ENCODE data around the gene FCF1. TPM values are rescaled to one million over a fixed set of nuclear protein-coding genes. Genes with fewer than 3 reads are reported as not detected.
A peak's percentile ranks its signal among the peaks of the same experiment; 100 is the strongest.

The FCF1 gene, protein sequence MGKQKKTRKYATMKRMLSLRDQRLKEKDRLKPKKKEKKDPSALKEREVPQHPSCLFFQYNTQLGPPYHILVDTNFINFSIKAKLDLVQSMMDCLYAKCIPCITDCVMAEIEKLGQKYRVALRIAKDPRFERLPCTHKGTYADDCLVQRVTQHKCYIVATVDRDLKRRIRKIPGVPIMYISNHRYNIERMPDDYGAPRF
- 38.9 TPM for total RNA-seq
- long read RNA-seq, full-length matches to known transcripts, result 2 of 4 reads
- long read RNA-seq, partial matches to known transcripts, result 1 of 4 reads
- long read RNA-seq, other reads (novel, unspliced or antisense), result 1 of 4 reads

DNA sequence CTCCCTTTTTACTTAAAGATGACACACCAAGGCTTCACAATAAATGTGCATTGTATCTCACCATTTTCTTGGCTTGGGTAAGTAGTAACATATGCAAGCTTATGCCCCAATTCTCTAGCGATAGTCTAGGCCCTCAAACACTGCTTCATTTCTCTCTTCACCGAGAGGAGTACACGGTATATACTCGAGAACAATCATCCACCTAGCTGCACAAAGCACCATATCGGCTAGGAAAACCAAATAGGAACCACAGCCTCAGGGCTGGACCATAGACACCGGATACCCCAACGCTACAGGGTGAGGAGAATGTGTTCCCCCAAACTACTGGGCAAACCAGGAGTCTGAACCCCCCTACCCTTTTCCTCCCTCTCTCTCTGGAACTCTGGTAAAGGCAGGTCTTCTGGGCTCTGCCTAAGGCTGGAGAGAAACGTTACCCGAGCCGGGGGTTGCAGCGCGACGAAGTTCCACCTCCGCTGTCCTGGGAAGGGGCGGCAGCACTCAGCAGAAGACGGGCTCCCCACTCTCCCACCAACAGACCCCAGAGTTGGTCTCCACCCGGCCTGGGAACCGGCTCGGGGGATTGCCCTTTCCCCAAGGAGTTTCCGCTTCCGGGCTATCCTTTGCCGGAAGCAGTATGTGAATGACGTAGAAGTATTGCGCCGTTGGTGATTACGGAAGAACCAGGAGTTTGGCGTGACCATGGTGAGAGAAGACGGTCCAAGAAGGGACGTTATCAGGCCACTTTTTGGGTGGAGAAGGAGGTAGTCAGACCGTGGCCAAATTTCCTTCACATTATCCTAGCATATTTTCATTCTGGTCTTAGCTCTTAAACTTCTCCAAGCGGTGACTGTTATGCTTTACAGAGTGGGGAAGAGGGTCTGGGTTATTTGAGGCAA lies at the start of gene FCF1, which contains the start of gene AREL1:
Gene FCF1, plus strand, starts transcription at position 646 of the 896 bp plus-strand sequence. Its CDS starts 54 bp downstream, at position 700.
Gene AREL1, minus strand, starts transcription at position 582 of the 896 bp plus-strand sequence. CDS start 27,465 bp downstream, outside the sequence.
- ATAC-seq (peak; percentile 98), DNase-seq (peak; percentile 70)
- intact Hi-C loops (cut with micrococcal nuclease), result no loop called here

DNA sequence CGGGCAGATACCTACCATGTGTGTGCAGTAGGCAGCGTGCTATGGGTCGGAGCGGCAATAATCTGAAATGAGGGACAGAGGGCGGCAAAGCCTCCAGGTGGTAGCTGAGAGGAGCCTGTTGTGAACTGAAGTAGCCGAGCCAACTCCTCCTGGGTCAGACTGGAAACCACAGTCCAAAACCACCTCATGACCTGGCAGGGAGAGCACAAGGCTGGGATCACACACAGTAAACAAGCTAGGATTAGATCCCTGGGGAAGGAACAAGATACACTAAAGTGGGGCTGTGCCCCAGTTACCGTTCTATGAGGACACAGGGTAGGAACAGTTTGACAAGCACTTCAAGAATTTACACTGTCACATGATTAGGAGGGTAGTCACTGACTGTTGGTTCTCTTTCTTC lies 49.1 kb upstream of the FCF1 start:
- ATAC-seq (peak; percentile 87), DNase-seq (peak; percentile 56)
- intact Hi-C loops (cut with micrococcal nuclease), result no loop called here

DNA sequence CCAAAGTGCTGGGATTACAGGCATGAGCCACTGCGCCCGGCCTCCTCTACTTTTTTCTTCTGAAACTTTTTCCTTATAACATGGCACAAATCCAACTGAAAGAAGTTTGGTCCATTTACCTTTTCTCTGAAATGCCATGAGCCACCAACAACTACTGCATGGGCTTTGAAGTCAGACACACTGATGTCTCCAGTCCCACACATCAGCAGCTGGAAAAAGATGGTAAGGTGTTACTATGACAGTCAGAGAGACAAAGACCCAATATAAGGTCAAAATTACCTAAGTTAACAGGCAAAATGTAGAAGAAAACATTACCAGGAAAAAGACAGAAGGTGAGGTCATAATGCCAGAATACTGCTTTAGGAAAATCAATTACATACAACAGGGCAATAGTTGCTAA lies 48.2 kb upstream of the FCF1 start:
- no peak for DNase-seq
- ATAC-seq, result no peak
- intact Hi-C loops (cut with micrococcal nuclease), result no loop called here

DNA sequence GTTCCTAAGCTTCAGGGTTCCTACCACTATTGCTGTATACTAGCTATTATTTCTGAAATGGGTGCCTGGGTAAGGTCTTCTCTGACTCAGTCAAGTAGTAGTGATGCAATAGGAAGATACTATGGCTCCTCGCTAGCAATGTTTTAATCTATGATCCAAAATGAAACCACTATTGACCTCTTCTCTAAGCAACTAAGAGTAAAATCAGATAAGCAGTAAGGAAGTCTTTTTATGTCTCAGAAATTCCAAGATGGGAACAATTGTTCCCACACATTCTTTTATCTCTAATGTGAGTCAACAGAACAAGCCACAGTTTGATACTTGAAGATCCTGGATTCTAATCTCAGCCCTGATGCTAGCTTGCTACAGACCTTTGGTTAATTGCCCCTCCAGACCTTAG lies 45.2 kb upstream of the FCF1 start:
- DNase-seq (no peak), ATAC-seq (no peak)
- intact Hi-C loops (cut with micrococcal nuclease), result no loop called here

DNA sequence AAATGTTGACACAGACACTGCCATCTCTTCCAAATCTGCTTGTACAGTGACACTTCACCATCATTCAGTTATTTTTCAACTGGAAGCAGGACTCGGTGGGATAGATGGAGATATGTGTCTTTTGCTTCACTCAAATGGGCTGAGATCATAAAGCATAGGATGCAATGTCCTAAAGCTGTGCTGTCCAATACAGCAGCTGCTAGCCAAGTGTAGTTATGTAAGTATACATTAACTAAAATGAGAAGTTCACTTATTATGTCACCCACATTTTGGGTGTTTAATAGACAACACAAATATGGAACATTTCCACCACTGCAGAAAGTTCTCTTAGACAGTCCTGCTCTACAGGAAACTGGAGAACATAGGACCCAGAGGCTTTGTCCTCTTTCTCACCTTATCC lies 43.7 kb upstream of the FCF1 start:
- DNase-seq, result no peak
- no peak for ATAC-seq
- intact Hi-C loops (cut with micrococcal nuclease), result no loop called here

DNA sequence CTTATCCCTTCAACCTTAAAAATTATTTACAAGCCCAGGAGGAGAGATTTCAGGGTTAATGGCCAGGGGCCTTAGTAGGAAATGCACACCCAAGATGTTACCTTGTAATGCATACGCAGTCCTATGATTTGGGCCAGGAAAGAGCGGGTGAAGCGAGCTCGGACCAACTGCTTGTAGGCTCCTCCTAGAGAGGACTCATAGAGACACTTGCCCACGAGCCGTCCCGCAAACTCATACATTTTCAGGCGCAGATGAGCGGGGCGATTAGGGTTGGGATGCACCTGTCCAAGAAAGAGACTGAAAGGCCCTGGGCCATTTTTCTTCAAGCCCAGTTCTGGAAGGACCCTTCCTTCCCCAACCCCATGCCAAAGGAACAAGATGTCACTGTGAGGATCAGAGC lies 43.1 kb upstream of the FCF1 start:
- intact Hi-C loops (cut with micrococcal nuclease), result no loop called here
- no peak for ATAC-seq
- DNase-seq, result no peak

DNA sequence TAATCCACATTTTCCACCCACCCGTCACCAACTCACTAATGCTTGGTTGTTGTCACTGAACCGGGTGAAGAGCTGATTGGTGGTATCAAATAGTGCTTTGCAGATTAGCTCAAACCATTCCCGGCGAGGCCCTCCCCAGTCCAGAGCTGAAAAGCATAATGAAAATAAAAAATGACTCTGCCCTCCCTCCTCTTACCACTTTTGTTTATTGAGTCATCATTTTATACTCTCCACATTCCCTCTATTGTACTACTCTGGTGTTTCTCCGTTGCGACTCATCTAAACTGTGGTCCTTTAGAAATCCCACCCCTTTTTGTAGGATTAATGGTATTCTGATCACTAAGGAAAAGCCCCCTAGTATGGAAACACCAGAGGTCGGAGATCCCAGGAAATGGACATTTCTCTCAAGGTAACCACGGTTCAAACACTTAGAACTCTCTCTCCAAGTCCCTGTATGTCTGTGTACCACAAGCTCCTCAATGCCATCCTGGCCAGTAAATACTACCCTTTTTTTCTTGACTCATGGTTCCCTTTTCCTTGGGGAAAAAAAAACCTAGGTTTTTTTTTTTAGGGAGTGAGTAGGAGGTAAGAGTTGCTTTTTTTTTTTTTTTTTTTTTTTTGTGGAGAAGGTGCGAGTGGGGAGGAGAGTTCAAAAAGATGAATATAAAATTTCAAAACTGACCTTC lies 42.1 kb upstream of the FCF1 start:
- no peak for DNase-seq
- ATAC-seq, result no peak
- intact Hi-C loops (cut with micrococcal nuclease), result no loop called here

DNA sequence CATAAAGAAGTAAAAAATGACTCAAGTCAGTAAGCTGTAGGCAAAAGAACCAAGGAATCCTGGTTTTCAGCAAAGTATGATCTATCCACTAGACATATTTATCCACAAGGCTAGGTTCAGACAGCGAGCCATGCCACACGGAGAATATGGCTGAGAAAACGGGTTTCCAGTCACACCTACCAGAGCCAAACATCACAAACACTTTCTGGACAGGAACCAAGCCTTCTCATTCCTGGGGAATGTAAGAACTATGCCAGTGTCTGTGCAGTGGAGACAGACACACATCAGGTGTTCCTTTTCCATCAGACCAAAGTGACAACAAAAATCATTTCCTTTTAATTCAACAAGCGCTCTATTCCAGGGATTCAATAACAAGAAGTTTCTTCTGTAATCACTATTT lies 41.2 kb upstream of the FCF1 start:
- peak; percentile 64 for ATAC-seq
- intact Hi-C loops (cut with micrococcal nuclease), result no loop called here
- DNase-seq, result no peak

DNA sequence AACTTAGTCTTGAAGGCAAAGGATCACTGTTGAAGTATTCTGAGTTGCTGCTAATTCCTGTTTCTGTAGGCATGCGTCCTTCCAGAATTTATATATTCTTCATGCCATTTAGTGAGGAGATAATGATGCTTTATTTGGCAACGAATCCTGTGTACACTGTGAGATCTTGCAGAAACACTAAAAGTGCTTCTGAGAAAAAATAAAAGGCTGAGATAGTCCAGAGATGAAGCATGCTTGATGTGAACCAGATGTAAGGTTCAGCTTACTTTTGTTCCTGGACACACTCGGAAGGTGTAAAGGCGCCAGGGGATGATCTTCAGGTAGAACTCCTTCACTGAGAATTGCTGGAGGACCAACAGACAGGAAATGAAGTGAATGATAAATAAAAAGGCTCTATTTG lies 39.2 kb upstream of the FCF1 start:
- DNase-seq (no peak), ATAC-seq (no peak)
- intact Hi-C loops (cut with micrococcal nuclease), result no loop called here

DNA sequence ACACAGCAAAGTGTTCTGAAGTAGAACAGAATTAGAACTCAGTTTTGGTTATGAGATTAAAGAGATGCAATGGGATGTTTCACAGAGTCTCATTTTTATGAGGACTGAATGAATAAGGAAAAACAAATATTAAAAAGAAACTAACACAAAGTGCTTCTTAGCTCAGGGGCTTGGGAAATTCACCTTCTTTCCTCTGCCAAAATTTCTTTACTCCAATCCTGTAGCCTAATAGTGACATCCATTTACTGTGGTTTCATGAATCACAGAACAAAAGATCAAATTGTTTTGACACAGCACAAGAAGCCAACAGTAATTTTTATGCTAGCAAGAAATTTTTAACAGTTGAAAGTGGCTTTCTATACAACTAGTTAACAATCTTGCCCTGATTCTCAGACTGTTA lies 37.7 kb upstream of the FCF1 start:
- DNase-seq, result no peak
- ATAC-seq, result no peak
- intact Hi-C loops (cut with micrococcal nuclease), result no loop called here

DNA sequence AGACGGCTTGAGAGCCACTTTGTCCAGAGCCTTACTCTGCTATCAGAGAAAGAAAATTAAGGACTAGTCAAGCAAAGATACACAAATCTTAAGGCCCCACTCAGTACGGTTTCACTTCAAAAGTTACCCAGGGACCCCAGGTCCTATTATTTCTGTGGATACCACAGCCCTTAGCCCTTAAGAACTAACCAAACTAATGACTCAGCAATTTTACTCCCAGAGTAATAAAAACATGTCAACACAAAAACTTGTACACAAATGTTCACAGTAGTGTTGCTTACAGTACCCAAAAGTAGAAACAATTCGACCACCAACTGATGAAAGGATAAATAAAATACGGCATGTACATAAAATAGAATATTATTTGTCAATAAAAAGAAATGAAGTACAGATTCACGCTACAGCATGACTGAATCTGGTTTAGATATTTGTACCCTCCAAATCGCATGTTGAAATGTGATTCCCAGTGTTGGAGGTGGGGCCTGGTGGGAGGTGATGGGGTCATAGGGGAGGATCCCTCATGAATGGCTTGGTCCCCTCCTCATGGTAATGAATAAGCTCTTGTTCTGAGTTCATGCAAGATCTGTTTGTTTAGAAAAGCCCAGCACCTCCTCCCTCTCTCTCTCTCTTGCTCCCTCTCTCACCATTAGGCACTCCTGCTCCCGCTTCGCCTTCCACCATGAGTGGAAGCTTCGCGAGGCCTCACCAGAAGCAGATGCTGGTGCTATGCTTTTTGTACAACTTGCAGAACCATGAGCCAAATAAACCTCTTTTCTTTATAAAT lies 30.6 kb upstream of the FCF1 start:
- DNase-seq, result no peak
- intact Hi-C loops (cut with micrococcal nuclease), result no loop called here
- no peak for ATAC-seq

DNA sequence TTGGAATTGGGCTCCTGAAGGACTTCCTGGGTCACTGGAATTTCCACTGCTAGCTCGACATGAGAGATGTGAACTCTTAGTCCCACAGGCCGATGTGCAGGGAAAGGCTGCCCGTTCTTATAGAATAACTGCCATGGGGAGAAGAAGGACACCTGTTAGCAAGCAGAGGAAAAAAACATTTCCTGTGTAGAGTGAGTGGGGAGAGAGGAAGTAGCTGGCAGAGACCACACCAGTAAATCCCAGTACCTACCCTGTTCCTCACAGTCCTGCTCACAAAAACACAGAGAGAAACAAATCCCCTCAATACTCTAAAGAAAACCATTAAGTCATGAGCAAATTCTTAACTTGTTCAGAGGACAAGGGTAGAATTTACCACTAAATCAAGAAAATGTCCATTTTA lies 29.5 kb upstream of the FCF1 start:
- ATAC-seq (no peak), DNase-seq (no peak)
- intact Hi-C loops (cut with micrococcal nuclease), result no loop called here

DNA sequence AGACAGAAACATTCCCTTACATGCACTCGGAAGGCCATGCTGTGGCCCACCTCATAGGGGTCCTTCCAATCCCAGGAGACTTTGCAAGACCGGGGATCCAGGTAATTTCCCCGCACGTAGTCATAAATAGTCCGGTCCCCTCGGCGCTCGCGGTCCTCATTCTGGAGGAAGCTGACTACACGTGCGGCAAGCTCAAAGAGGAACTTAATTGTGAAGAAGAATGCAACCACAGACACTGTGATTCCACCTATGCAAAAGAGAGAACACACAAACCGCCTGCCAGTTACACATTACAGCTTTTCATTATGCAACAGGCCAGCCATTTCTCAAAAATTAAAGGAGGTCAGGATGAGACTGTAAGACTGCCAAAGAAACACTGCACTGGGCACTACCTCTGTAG lies 28.5 kb upstream of the FCF1 start:
- intact Hi-C loops (cut with micrococcal nuclease), result no loop called here
- no peak for ATAC-seq
- DNase-seq, result no peak

DNA sequence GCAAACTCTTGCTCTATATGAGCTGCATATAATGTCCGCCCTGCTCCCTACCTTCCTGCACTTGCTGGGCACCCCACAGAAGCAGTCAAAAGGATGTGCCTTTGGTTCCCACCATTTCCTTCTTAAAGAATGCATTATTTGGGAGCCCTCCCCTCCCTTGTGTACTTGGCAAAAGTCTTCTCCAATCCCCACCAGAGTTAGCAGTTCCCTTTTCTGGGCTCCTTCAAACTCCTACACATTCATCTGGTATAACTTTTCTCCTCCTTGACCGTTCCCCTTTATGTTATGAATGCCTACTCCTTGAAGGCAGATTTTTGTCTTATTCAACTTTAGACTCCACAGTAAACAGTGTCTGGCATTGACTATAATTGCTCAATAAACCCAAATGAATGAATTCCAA lies 27.9 kb upstream of the FCF1 start:
- no peak for DNase-seq
- no peak for ATAC-seq
- intact Hi-C loops (cut with micrococcal nuclease), result no loop called here

DNA sequence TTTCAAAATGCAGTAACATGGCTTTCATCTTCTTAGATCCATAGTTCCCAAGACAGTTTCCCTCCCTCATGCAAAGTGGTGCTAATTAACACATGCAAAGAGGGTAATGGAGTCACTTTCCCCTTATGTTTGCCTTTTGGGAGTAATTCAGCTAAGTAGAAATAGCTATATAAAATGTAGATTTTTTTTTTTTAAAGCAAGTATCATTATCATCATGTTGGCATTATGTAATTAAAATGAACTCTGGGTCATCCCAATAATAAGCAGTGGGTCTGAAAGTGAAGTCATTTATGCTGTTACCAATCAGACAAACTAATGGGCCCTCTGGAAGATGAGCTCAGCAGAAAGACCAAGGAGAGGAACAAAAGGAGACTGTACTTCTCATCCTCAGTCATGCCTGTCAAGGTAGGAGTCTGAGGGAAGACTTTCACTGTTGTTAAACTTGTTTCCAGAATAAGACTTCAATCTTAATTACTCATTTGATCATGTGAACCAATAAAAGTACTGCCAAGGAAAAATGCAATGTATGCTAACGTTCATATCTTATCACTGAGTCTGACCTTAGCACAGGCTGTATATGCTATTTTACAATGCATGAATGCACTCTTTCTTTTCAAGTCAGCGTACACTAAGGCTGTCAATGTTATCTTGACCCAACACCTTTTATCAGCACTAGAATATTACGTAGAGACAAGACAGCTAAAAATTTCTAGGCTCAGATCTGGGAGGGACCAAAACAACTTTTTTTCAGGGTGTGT lies 26.8 kb upstream of the FCF1 start:
- intact Hi-C loops (cut with micrococcal nuclease), result no loop called here
- no peak for ATAC-seq
- no peak for DNase-seq

DNA sequence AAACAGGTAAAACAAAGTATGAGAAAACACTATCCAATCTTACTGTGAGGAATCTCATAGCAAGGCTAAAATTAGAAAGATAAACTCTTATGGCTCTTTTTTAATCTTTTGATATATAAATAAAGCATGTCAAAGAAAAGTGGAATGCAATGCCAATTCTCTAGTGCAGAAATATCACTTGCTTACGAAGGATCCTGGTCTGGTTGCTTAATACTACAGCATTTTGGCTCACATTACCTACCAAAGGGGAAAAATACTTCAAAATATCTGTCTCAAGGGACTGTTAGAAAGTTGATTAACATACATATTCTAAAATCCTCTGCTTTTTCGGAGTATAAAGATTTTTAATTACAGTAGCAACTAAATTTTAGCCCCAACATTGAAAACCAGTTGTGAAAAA lies 21.5 kb upstream of the FCF1 start:
- ATAC-seq, result peak; percentile 42

DNA sequence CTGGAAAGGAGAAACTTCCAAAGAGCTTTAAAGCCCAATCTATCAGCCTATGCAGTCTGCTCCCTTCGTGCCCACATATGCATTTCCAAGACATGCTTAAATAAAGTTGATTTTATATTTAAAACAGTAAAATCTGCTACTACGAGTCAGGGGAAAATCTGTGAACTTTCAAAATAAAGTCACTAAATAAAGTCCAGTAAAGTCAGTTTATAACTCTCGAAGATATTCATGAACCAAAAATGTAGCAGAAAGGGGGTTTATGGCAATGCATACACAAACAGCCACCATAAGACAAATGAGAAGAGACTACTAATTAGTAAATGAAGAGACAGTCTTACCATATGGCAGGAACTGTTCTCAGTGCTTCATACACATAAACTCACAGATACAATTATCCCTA lies 19.8 kb upstream of the FCF1 start:
- intact Hi-C loops (cut with micrococcal nuclease), result no loop called here
- ATAC-seq, result no peak

More for the DNA sequence above, 21.5 kb upstream of the FCF1 start:
- DNase-seq, result no peak
- intact Hi-C loops (cut with micrococcal nuclease), result no loop called here

DNA sequence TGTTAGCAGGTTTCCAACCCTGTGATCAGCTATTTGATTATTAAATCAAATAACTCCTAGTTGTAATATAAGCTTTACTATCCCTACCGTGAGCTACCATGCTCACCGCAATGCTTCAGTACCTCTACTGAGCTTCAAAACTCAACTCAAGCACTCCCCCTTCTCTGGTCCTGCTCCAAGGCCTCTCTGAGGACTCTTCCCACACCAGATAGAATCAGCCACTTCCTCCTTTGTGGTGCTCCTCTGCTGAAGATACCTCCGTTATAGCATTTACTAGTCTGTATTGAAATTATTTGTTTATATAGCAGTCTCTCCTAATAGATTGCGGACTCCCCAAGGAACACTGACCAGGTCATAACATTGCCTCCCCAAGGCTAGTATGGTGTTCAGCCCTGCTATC lies 17.5 kb upstream of the FCF1 start:
- DNase-seq, result no peak
- ATAC-seq, result no peak
- intact Hi-C loops (cut with micrococcal nuclease), result no loop called here

More for the DNA sequence above, 19.8 kb upstream of the FCF1 start:
- no peak for DNase-seq

DNA sequence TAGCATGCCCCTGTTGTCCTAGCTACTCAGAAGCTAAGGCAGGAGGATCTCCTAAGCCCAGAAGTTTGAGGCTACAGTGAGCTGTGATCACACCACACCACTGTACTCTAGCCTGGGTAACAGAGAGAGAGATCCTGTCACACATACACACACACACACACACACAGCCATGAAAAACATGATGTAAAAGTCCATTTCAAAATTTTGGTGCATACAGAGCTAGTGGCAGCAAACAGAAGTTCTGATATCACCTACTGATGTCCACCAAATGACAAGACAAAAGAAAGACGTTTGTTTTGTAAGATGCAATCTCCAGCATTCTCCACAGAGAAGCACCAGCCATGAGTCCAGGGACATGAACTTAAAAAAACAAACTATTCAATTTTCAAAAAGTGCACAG lies 15.9 kb upstream of the FCF1 start:
- intact Hi-C loops (cut with micrococcal nuclease), result no loop called here
- ATAC-seq (no peak), DNase-seq (no peak)
